Testis (tissue), 2 donors: ENCODE results near the gene MYLK.

Experiments used
- CTCF ChIP-seq, 3 experiments: fragments of 450-650 bp in 2 of 3; fragments of 200-600 bp in 1 of 3; sonication (generic) in 1 of 3; IDR thresholded peaks; one replicate each; pipeline ENCODE4 v1.5.1; 2016 to 2019; ENCODE audit warnings: antibody characterized with exemption in 3 of 3, mild to moderate bottlenecking in 2 of 3, moderate library complexity in 1 of 3
- POLR2A ChIP-seq: fragments of 450-650 bp; IDR thresholded peaks from one replicate; pipeline ENCODE4 v1.6.1; 2017; ENCODE audit warnings: antibody characterized with exemption, mild to moderate bottlenecking, moderate library complexity

GRCh38 chr3:123635217-123635616 lies 248.9 kb downstream of the MYLK start:
- TF ChIP-seq CTCF (IDR thresholded peaks at IDR 0.05): no peak
- no peak for TF ChIP-seq POLR2A
